NCI-H226 (cell line): ENCODE data around the gene RAB11FIP5.
A peak's percentile ranks its signal among the peaks of the same experiment; 100 is the strongest.
"Not testable (repeated sequence)": the region's sequence is repeated elsewhere in the genome, so short reads cannot be mapped to it uniquely, and the experiment has no call there.

ENCODE experiments used
- DNase-seq: peaks from one replicate; pipeline ENCODE4 v3.0.0-alpha.2; 2015

RAB11FIP5 gene

DNA sequence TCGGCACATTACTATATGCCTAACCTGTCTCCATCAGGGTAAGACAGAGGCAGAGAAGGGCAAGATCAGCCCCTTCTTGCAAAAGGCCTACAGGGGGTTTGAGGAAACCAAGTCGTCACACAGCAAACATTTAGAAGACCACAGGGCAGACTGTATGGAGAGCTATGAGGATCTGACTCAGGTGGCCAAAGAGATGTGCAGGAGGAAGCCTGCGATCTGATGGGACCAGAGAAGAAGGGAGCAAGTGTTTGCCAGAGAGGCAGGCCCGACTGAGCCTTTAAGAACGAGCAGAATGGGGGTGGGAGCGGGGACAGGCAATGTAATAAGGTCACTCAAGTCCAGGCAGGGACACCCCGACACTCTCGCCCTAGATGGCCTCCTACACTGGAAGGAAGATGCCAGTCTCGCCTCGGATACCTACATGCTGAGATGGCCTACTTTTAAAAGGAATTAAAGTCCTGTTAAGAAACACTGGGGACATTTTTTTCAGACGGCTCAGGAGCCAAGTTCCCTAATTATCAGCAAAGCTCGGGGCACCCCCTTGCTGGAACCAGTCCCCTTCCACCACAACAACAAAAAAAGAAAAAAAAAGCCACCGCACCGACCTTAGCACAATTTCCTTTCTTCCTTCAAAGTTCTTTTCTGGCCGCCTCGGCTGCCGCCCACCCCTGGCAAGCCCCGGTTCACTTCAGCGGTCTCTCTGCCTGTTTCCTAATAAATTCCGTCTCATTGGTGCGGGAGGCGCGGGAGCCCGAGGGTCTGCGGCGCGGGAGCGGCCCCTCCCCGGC is 42.7 kb downstream of the RAB11FIP5 start:
- no peak for DNase-seq

DNA sequence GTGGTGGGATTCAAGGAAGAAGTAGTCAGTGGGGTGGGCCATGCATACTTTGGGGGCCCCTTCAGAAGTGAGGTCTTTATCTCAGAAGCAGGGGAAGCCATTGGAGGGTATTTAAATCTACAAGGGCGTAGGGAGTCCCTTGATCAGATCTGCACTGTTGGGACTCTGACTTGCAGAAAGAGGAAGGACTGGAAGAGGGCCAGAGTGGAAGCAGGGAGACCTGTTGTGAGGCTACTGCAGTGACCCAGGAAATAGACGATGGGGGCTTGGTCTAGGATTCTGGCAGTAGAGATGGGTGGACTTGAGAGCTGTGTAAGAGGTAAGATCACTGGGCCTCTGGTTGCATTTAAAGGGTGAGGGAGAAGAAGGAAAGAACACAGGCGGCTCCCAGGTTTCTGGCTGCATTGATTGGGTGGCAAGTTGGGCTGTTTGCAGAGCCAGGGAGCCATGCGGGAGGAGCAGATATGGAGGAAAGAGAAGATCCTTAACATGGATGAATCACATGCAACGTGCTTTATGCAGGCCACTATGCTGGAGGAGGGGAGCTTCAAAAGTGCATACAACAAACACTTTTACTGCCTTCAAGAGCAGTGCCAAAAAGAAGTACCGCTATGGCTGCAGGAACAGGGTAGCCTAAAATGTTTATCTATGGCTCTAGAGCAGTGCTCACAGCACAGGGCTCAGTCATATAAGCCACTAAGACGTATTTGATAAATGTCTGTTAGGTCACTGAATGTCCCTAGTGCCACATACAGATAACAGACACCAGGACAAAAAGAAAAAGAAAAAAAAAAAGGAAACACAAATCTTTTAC is 43.5 kb downstream of the RAB11FIP5 start:
- DNase-seq = no peak

DNA sequence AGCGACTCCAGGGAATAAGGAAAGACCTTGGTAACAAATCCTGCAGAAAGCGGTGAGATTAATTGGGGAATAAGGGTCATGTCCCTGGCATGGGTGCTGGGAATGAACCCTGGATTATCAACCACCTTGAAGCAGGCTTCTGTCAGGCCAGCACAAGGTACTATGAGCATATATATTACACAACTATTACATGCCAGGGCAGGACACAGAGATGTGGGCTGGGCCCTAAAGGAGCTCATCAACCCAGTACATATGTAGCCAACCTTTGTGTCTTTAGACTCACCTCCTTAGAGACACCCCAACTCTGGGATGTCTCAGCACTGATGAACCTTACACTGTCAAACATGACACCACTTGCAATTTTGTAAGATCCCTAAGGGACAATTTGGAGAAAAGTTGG is 44.6 kb downstream of the RAB11FIP5 start:
- no peak for DNase-seq

DNA sequence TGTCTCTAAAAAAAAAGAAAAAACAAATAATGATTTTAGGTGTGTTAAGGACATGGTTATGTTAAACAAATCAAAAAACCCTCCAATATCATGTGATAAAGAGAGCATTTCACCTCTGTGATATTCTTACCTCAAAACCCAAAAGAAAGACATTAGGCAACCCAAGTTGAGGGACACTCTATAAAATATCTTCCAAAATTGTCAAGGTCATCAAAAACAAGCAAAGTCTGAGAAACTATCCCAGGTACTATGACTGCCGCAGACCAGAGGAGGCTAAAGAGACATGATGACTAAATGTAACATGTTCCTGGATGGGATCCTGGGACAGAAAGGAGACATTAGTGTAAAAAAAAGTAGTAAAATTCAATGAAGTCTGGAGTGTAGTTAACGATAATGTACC is 45.7 kb downstream of the RAB11FIP5 start:
- no peak for DNase-seq

DNA sequence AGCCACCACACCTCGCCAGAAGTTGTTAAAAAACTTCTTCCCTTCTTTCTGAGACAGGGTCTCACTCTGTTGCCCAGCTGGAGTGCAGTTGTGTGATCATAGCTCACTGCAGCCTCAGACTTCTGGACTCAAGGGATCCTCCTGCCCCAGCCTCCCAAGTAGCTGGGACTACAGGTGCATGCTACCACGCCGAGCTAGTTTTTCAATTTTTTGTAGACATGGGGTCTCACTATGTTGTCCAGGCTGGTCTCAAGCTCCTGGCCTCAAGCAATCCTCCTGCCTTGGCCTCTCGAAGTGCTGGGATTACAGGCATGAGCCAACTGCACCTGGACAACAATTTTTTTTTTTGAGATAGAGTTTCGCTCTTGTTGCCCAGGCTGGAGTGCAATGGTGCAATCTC is 47.7 kb downstream of the RAB11FIP5 start:
- not testable (repeated sequence) for DNase-seq

DNA sequence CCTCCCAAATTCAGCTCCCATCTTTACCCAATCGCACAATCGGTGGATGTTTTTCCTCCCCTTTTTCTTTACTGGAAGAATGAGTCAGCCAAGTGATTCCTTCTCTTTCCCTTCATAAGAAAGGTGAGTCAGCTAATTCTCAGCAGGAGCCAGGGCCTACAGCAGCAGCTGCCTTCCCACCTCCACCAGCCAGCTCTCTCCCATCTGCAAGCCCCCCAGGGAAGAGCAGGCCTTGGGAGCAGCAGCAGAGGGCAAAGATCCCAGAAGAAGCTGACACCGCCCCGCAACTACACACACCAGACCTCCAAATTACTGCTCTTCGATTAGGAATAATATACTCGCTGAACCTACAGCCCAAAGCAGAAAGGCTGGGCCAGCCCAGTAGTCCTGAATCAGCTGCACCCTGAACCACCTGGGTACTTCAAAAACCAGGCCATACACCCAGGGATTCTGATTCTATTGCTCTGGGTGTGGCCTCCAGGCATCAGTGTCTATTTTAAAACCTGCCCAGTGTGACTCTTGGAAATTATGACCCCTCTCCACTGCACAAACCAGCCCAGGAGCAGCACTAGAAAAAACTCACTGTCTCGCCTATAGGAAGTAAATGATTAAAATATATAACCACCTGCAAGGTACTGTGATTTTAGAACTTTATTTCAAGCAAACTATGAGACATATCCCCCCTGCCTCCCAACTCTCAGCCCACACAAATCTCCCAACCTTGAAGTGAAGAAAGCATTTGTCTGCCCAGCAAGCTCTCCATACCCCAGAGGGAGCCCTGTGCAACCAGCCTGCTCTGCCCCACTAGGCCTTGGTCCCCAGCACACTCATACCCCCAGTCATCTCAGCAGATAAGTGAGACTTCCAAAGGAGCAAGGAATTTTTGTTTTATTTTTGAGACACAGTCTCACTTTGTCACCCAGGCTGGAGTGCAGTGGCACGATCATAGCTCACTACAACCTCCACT is 48.6 kb downstream of the RAB11FIP5 start:
- DNase-seq = peak; percentile 76

DNA sequence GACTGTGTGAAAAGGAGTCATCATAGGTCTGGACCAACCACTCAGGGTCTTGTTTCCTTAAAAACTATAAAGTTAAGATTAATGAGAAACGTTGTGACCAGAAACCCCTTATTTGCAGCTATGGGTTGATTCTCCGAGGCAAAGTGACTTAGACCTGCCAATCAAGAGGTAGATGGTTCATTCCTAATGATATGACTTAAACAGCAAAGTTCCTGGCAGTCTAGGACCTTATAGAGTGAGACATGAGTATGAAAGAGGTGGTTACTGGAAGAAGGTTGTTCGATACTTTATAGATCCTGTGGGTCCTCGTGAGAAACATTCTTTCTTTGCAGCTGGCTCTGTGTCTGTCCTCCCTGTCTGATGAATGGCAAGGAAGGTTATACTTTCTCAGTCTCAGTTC is 49.3 kb downstream of the RAB11FIP5 start:
- DNase-seq = no peak

DNA sequence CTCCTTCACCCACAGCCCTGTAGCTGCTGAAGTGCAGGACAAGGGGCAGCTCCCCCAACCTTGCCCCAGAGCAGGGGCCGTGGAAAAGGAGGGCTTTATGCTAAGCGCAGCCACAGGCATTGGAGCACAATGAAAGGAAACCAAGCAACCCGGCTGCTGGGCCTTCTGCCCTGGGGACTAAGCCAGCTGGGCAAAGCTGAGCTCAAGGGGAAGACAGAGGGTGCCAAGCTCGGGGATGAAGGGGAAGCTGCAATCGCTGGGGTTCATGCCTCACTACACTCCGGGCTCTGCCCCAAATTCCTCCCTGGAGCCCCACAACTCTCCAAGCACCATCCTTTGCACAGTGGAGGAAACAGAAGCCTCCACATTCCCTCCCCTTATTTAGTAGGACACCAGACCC is 53.6 kb downstream of the RAB11FIP5 start:
- no peak for DNase-seq

DNA sequence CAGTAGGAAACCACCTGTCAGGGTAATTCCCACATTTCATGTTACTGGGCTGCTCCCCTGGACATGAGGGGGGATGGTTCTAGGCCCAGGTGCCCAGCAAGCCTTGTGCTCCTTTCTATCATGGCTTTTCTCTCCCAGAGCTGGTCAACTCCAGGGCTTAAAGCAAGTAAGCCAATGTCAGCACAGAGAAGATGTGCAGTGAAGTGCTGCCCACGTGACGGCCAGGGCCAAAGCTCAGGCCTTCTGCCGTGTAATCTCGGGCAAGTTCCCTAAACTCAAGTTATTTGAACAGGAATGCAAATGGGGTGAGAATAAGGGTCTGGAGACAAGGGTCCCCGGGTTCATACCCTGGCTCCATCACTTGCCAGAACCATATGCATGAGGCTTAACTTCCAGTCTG is 57.8 kb downstream of the RAB11FIP5 start:
- DNase-seq = no peak

DNA sequence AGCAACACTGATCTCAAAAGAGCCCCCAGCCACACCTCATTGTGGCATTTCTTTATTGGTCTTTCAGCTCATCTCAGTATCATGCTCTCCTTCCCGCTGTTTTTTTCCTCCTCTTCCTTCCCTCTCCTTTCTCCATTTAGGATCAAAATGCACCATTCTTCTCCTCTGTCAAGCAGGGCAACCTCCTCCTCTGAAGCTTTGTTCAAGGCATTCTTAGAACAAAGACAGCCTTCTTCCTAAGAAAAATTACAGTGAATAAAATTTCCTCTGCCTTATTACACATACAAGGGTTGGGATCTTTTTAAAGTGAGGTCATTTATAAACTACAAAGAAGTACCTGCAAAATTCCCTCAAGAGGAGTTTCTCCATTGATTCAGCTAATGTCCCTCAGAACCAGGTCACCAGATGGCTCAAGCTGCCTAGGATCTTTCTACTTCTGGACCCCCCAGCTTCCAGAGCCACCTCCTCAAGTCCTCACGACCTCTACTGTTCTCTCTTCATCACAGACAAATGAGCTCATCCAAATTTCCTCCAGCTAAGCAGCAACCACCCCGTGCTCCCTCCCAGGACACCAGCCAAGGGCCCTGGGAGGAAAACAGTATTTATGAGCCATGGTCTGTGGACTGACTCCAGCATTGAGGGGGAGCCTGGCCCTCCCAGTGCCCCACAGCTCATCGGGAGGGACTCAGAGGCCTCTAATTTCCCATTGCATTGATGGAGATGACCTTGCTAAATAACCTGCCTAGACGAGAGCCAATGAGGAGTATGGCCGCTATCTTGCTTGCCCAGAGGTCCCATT is 59.2 kb downstream of the RAB11FIP5 start:
- DNase-seq = no peak

DNA sequence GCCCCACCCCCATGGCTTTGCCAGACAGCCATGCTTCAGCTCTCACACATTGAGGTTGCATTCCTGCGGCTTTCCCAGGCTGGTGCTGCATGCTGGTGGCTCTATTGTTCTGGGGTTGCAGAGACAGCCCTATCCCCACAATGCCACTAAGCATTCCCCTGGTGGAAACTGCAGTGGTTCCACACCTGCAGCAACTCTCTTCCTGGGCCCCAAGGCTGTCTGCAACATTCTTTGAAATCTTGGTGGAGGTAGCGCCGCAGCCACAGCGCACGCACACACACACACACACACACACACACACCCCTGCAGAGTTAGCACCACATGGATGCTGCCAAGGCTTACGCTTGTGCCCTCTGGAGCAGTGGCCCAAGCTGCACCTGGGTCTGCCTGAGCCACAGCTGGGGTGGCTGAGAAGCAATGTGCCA is 62.6 kb downstream of the RAB11FIP5 start:
- DNase-seq = no peak

DNA sequence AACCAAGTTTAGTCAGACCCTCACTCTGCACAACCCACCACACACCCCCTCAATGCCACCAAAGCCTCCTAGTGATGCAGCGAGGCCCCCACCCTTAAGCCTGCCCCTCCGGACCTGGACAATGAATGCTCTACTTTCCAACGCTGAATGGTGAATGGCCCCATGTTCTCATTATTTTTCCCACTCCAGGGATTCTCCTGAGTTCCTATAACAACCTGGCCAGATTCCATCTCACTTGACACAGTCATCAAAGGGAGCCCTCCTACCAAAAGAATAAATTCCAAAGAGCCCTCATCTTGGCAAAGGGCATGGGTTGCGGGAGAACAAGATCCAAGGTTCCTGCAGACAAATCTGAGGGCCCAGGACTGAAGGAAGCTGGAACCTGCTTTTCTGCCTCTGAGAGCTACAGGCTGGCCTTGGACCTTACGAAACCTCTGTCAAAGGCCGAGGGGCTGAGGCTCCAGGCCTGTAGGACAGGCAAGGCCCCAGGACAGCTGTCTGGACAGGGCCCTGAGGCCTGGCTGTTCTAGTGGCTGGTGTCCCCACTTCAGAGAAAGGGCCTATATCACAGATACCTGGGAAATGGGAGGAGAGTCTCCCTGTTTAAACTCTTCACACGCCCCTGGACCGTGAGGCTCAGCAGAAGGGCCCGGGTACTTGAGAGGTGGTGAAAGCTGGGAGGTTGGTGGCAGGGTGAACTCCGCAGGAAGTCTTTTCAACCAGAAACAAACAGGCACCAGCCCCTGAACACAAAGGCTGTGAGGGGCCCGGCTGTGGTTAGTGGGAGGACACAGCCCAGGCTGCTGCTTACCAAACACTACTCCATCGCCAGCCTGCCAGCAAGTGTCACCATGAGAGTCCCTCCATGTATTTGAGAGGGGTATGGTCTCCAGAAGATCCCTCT is 68.6 kb downstream of the RAB11FIP5 start:
- DNase-seq = no peak

DNA sequence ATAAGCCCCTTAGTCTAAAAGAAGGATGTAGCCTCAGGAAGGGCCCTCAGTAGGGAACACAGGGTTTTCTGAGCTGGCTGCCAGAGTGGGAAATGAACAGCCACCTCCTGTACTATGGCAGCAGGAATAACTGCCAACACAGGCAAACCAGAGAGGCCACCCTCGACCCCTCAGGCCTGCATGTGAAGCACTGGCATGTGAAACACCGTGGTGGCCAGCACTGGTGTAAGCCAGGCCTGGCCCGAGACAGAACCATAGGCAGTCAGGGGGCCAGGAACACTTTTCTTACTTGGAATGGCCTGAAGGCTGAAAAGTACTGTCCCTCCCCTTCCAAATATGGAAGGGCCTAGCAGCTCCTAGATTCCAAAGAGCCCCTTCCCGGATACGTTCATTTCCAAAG is 69.5 kb downstream of the RAB11FIP5 start:
- DNase-seq = no peak

DNA sequence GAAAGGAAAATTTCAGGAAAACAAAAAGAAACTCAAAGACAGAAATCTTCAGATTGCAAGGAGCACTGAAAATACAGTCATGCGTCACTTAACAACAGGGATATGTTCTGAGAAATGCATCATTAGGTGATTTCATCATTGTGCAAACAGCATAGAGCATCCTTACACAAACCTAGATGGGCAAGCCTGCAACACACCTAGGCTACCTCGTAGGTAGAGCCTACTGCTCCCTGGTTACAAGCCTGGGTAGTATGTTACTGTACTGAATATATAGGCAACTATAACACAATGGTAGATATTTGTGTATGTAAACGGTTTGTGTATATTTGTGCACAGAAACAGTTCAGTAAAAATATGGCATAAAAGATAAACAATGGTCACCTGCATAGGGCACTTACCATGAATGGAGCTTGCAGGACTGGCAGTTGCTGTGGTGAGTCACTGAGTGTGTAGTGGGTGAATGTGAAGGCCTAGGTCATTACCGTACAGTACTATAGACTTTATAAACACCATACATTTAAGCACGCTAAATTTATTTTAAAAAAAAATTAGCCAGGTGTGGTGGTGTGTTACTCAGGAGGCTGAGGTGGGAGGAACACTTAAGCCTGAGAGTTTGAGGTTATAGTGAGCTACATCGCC is 74.7 kb downstream of the RAB11FIP5 start:
- DNase-seq = no peak

DNA sequence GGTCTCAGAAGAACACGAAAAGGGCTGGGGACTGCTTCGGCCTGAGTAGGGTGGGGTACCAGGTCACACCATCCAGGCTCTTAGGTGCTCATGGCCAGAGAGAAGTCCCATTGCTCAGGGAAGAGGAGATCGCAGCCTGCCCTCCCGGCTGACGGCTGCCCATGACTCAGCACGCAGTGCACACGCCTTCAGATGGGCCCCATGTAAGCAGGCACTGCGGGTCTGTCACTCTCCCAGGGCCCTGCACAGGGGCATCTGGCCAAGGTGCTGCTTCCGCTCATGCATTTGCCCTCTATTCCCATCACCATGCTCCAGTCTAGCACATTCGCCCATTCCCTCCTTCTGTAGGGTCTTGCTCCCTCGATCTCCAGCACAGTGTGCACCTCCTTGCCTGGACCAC is 76.0 kb downstream of the RAB11FIP5 start:
- DNase-seq = no peak

DNA sequence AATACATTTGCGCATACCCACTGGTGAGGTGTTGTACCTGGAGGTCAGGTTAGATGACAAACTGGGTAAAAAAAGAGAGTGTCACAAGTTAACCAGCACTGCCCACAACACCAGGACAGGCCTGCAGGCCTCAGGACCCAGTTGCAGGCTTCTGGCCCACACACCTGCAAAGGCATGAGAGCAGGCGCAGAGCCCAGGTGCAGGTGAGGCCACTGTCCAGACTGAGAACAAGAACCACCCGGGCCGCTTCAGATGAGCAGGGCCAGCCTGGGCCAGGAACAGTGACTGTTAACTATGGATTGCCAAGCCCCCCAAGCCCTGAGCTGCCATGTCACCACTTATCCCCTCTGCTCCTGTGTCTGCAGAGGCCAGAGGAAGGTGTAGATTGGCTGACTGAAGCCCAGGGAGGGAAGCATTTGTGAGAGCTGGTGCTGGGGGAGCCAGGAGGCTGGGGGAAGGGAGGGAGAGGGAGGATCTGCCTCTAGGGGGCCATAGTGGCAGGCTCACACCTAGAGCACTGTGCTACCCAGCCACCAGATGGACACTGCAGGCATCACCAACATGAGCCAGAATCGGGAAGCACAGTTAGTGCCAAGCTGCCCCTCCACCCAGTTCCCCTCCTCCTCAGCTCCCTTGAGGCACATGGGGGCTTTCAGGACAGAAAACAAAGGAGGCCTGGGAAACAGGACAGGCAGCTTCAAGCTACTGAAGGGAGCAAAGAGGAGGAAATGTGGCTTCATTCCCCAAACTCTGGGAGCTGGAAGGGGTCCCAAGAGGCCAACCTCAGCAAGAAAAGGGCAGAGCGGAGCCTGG is 76.6 kb downstream of the RAB11FIP5 start:
- no peak for DNase-seq

DNA sequence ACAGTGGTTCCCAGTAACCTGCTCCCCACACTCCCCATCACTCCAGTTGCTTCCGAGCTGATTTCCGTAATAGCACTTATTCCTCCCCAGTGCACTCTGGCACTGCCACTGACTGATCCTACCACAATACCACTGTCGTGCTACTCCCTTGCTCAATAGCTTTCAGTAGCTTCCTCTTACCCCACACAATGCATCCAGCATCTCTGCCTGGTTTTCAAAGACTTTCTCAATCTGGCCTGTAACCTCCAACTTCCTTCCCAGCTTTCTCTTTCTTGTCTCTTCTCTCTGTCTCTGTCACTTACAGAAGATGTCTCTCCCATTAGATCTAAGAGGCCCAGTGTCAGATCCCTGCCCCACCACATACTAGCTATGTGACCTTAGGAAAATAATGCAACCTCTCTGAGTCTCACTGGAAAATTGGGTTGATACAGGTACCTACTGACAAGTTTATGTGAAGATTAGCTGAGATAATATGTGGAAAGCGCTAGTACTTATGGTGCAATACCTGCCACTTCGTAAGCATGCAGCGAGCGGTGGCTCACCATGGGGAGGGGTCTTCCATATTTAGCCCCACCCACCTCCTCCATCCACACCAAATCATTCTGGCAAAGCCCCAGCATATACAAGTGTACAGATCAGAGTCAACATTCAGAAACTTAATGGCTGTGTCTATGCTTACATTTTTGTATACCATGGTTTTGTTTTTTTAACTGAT is 77.9 kb downstream of the RAB11FIP5 start:
- DNase-seq = no peak

DNA sequence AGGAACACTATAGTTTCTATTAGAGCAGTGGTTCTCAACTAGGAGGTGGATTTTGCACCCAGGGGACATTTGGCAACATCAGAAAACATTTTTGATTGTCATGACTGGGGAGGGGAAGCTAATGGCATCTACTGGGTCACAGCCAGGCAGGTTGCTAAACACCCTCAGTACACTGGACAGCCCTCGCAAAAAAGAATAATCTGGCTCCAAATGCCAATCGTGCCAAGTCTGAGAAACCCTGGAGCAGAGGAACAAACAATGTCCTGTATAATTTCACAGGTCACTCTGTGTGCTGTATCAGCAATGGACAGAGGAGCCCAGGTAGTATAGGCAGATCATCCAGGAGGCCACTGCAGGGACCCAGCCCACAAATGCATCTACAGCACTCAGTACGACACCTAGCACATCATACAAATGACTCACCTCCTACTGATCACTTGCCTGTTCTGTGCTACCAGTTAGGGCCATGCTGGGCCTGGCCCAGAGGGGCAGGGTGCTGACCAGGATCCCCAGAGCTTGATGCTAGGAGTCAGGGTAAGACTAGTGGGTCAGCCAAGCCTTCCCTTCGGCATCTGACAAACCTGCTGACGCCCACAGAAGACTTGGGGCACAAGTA is 78.9 kb downstream of the RAB11FIP5 start:
- DNase-seq = no peak
